ENCODE data around the gene SRA1.

SRA1 gene

GRCh38 chr5:140548791-140549190, 8.5 kb downstream of the SRA1 start:
- no peak for DNase-seq

GRCh38 chr5:140548300-140548688, 9.0 kb downstream of the SRA1 start:
- DNase-seq, result no peak

DNA sequence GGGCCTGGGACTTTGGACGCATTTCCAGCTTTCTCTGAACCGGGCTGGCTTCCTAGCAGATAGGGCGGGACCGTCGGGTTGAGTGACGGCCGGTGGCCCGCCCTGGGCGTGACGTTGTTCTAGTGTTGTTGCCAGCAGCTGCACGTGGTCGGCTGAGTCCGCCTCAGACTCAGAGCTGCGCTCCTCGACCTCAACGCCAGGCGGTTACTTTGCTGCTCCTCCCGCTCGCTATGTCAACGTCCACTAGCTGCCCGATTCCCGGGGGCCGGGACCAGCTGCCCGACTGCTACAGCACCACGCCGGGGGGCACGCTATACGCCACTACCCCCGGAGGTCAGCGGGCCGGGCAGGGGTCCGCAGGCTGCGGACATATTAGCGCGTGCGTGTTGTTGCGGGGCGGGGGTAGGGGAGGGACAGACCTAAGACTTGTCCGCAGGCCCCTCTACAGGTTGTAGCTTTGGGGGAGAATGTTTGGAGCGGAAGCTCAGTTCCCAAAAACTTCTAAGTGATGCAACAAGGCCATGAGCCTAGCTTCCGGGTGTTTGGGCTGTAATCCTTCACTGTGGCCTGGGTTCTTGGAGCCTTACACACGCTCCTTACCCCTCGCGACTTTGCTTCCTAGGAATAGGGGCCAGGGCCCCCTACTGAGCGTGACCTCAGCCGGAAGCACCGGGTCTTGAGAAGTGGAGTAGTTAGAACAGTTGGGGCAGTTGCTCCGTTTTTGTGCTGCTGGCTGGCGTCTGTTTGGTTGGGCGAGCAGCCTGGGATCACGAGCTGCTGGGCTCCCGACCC, 9.6 kb downstream of the SRA1 start, which contains the start of gene EIF4EBP3:
TSS of gene EIF4EBP3 (plus strand) at position 155 of the 792 bp plus-strand sequence. CDS start at position 231, 76 bp downstream.
- DNase-seq, result peak; percentile 71

GRCh38 chr5:140546851-140547507, 10.3 kb downstream of the SRA1 start:
- no peak for DNase-seq

DNA sequence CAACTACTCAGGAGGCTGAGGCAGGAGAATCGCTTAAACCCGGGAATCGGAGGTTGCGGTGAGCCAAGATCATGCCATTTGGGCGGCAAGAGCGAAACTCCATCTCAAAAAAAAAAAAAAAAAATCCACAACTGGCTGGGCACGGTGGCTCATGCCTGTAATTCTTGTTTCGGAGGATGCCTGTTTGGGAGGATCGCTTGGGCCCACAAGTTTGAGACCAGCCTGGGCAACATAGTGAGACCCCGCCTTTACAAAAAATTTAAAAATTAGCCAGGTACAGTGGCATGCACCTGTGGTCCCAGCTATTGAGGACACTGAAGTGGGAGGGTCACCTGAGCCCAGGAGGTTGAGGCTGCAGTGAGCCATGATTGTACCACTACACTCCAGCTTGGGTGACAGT, 11.7 kb downstream of the SRA1 start:
- DNase-seq, result no peak

DNA sequence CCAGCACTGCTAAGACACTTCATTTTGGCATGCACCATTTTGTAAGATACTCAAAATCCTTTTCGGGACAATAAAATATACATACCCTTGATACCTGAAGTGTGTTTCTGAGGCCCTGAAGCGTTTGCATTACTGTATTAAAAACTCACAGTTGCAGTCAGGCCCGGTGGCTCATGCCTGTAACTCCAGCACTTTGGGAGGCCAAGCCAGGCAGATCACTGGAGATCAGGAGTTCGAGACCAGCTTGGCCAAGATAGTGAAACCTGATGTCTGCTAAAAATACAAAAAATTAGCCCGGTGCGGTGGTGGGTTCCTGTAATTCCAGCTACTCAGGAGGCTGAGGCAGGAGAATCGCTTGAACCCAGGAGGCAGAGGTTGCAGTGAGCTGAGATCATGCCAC, 12.3 kb downstream of the SRA1 start:
- no peak for DNase-seq

GRCh38 chr5:140542972-140543371, 14.3 kb downstream of the SRA1 start:
- DNase-seq, result no peak

DNA sequence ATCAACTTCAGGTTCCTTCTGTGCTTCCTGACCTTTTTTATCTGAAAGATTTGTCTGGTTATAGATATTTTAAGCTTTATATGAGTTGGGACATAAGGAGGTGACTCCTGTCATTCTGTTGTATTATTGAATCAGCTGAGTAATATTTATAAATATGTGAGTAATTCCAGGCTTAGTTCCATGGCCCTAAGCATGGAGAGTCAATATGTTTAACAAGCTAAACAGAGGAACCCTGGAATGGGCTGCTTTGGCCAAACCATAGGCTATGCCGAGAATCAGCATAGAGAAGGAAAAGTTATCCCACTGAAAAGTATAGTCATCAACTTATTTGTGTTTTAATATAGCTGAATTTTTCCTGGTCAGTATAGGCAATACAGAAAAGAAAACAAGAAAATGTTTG, 17.0 kb downstream of the SRA1 start:
- no peak for DNase-seq

DNA sequence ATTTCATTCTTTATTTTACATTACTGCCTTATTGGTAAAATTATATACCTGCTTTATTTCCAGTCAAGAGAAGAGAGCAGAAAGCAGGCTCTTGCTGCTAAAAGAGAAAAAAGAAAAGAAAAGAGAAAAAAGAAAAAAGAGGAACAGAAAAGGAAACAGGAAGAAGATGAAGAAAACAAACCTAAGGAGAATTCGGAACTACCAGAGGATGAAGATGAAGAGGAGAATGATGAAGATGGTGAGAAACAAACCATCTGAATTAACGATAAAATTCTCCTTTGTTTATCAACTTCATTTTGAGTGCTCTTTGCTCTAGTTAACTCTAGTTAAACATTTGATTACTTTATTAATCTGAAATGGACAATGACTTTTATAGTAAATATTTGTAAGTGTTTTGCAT, 33.3 kb downstream of the SRA1 start:
- no peak for DNase-seq

DNA sequence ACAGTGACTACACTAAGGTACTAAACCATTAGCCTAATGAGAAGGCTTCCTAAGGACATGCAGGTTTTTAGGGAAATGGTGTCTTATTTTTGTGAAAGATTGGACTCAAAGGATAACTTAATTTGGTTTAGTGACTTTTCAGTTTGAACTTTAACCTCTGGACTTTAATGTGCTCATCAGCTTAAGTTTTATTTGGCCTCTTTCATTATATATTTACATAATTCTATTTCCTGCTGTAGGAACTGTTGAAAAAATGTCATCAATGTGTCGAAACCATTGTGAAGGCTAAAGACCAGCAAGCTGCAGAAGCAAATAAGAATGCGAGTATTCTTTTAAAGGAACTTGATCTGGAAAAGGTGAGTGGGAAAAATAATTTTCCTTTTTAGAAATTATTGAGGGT, 44.1 kb downstream of the SRA1 start:
- DNase-seq, result no peak

DNA sequence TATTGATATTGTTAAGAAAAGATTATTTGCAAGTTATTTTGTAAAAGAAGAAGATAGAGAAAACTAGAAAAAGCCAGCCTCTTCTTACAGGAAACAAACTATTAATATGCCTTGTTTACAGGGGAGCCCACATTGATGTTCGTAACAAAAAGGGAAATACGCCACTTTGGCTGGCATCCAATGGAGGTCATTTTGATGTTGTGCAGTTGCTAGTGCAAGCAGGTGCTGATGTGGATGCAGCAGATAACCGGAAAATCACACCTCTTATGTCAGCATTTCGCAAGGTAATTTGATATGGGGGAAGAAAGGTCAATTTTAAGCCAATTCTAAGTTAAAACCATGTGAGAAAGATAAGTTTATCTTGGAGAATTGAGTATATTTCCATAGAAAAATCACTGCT, 47.4 kb downstream of the SRA1 start:
- peak; percentile 34 for DNase-seq

DNA sequence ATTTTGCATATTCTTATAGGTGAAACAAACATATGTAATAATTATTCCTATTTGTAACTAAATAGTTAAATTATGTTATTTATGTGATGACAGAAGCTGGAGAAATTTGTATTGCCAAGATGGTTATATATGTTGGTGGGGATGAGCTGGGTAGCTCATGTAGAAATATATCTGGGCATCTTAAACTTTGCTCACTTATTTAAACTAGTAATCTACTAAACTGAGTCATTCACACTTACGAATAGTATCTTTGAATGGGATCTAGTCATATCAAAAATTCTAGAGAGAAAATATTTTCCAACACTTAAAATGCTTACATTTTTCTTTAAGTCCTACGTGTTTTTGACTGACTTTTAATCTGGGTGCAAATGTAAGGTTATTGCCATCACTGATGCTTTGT, 54.4 kb downstream of the SRA1 start:
- DNase-seq, result no peak
